GM20431 (cell line): Measurements from ENCODE around the gene INSRR.

Source experiments
- in situ Hi-C: fragments of 300-500 bp; cut with MseI, MboI; formaldehyde crosslinking; loops from one replicate; pipeline ENCODE4 v1.15.0; 2020; ENCODE audit warnings: low sequenced_read_pairs; ENCODE audit not compliant: unreplicated experiment

Gene INSRR

GRCh38 chr1:156858959-156859522 is at the start of gene INSRR:
INSRR (minus strand) TSS chr1:156859117; CDS start chr1:156858621, 496 bp downstream.
- in situ Hi-C loops: no loop called here

DNA sequence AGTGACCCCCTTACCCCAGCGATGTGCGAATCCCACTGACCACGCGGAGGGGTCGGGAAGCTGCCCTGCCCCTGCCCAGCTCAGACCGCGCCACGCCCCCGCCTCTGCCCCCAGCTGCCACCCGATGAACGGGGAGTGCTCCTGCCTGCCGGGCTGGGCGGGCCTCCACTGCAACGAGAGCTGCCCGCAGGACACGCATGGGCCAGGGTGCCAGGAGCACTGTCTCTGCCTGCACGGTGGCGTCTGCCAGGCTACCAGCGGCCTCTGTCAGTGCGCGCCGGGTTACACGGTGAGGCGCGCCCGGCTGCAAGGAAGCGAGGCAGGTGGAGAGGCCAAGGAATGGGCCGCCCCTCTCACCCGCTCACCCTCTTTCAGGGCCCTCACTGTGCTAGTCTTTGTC is 49.6 kb upstream of the INSRR start:
- in situ Hi-C loops: no loop called here

DNA sequence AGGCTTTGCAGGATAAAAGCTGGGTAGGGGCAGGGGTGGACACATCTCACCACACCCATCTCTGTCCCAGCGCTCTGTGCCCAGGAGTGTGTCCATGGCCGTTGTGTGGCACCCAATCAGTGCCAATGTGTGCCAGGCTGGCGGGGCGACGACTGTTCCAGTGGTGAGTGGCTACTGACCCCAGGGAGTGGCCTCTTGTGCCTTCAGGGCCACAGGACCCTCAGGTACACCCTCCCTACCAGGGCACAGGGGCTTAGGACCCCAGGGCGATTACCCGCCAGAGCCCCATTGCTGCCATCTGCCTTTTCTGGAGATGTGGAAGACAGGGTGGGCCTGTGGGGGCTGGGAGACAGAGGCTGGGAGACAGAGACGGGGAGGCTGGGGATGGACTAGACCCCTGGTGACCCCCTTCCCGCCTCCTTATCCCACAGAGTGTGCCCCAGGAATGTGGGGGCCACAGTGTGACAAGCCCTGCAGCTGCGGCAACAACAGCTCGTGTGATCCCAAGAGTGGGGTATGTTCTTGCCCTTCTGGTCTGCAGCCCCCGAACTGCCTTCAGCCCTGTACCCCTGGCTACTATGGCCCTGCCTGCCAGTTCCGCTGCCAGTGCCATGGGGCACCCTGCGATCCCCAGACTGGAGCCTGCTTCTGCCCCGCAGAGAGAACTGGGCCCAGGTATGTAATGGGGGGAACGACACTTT is 47.4 kb upstream of the INSRR start:
- in situ Hi-C loops: no loop called here

DNA sequence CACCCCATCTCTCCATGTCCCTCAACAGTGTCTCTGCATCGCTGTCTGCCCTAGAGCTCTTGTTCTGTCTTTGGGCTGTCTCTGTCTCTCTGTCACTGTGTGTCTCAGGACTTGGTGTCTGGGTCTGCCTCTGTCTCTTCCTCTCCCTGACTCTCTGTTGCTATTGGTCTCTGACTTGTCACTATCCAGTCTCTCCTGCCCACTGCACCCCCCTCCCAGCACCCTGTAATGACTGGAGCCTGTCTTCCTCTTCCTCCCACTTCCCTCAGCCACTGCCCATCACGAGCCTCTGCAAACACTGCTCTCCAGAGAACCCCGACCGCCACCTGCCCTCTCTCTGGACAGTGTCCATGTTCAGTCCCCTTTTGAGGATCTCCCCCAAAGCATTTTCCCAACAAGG is 46.7 kb upstream of the INSRR start:
- in situ Hi-C loops: no loop called here

GRCh38 chr1:156905176-156905575 is 46.3 kb upstream of the INSRR start:
- in situ Hi-C loops: no loop called here

DNA sequence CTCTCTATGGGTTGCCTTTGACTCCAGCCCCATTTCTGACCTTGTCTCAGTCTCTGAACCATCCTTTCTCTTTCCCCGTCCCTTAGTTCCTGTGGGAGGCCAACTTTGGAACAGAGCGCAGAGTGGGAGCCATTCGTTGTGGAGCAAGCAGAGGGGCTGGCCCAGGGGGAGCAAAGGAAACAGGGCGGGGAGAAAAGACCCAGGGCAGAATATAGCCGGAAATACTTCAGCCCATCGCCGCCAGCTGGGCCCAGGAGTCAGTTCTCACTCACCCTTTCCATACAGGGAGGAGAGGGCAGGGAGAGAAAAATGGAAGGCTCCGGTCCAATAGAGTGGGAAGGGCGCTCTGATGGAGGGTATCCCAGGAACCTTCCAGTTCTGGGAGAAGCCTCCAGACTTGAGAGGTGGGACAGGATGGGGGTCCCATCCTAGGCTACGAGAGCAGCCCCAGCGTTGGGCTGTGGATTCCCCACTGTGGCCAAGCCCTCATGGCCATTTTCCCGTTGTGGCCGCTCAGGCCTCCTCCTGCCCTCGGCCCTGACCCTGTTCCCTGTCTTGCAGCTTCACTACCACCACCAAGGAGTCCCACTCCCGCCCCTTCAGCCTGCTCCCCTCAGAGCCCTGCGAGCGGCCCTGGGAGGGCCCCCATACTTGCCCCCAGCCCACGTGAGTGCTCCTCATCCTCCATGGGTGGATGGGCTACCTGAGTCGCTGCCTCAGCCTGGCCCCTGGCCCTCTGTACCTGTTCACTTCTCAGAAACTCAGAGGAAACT is 45.5 kb upstream of the INSRR start:
- in situ Hi-C loops: no loop called here

DNA sequence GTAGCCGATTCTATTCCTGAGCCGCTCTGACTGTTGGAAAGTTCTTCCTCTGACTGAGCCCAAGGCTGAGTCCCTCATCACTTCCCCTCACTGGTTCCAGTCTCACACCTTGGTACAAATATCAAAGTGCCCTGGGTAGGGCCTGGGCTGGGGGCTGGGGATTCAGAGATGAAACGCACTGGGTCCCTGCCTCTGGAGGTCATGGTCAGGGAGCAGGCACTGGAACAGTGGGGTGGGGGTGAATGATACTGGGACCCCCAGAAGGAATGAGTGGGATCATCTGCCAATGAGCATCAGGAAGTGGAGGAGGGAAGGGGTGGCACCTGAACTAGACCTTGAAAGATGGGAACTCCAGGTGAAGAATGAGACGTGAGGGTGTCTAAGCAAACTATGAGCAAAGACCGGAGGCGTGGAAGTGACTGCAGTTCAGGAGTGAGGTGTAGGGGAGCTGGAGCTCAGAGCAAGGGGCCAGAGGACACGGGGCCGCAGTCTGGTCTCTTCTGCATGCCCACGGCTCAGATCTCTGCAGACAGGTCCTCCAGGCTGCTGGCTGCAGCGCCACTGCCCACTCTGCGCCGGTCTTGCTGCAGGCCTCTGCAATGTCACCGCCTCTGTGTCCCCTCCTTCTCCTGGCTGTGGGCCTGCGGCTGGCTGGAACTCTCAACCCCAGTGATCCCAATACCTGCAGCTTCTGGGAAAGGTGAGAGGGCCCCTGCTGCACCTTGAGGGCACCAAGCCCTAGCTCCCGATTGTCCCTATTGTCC is 44.6 kb upstream of the INSRR start:
- in situ Hi-C loops: no loop called here

DNA sequence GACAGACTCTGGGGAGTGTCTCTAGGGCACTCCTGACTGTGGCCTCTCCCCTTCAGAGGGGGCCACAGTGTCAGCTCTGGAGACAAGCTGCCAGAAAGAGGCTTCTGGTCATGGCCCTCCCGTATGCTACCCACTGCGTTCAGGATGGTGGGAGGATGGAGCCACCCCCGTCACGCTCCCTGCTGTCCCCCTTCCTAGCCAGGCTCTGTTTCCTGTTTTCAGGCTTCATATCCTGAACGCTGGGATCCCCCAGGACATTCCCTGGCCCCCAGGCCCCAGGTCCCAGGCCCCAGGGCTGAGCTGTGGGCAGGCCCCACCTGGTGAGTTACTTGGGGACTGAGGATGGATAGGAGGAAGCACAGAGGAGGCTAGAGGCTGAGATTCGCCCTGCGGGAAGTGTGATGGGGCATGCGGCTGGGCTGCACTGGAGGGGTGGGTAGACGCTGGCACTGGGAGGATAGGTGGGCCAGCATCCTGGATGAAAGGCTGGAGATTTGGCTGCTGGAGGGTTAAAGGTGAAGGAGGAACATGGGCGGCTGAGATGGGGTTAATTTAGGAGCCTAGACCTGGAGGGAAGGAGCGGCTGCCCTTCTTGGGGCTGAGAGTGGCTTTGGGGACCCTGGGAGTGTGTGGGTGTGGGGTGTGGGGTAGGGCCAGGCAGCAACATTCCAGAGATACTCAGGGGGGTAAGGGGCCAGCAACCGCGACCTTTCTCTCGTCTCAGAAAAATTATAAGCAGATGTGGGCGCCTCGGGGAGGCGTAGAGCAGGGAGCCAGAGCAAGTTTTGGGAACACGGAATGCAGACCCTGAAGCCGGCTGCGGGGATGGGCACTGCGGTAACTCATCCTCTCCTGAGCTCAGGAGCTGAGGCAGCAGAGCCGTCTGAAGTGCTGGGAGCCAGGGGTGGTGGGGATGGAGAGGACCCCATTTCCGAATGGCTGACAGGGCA is 43.3 kb upstream of the INSRR start:
- in situ Hi-C loops: no loop called here

DNA sequence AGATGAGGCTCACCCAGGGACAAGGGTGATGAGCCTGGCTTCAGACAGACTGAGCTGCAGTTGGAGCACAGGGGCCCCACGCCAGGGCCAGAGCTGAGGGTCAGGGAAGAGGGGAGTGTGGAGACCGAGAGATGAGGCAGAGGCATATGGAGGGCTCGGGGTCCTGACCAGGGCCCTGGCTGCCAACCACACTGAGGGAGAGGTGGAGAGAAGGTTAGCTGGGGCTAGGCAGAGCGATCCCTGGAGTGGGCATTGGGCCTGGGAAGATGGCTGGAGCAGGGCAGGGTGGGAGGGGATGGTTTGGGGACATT is 42.6 kb upstream of the INSRR start:
- in situ Hi-C loops: no loop called here

GRCh38 chr1:156900896-156901589 is 42.1 kb upstream of the INSRR start:
- in situ Hi-C loops: no loop called here

- in situ Hi-C loops: no loop called here
These were observed 41.2 kb upstream of the INSRR start for GRCh38 chr1:156899956-156900718.

DNA sequence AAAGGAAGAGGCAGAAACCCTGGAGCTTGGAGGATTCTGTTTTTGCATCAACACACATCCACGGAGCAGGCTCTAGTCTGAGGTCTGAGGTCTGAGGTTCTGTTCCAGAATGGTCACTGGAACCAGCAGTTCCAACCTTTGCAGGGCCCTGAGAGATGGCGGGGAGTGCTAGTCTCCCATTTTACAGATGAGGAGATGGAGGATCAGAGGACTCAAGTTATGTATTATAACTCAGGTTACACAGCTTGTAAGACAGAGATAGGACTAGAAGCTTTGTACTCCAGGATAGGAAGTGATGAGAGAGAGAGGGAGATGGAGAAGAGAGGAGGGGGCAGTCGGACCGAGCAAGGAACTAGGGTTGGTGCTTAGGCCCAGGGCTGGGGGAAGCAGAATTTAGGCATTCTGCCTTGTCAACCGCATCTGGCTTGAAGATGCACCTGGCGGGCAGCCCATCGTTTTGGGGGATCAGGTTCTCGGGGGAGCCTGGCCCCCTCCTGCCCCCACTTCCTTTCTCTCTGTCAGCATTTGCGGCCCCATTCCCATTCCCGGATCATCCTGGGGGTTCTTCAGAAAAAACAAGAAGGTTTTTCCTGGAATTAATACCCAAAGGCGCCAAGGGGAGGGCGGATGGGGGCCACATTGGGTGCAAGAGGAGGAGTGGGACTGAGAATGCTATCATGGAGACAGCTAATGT is 40.2 kb upstream of the INSRR start:
- in situ Hi-C loops: no loop called here

DNA sequence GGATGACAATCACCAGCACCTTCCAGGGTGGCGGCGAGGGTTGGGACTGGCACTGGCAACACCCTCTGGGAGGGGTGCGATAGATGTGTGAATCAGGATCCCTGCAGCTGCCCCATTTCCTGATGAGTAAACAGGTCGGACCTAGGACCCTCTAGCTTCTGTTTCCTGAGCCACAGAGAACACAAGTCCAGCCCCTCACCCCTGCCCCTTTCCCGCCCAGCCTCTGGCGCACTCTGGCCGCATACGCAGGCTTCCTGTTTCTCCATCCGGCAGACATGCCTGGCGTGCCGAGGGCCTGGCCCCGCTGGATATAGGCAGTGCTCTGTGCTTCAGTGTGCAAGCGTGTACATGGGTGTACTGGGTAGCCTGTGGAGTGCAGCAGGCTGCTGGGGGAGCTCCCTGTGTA is 39.2 kb upstream of the INSRR start:
- in situ Hi-C loops: no loop called here

DNA sequence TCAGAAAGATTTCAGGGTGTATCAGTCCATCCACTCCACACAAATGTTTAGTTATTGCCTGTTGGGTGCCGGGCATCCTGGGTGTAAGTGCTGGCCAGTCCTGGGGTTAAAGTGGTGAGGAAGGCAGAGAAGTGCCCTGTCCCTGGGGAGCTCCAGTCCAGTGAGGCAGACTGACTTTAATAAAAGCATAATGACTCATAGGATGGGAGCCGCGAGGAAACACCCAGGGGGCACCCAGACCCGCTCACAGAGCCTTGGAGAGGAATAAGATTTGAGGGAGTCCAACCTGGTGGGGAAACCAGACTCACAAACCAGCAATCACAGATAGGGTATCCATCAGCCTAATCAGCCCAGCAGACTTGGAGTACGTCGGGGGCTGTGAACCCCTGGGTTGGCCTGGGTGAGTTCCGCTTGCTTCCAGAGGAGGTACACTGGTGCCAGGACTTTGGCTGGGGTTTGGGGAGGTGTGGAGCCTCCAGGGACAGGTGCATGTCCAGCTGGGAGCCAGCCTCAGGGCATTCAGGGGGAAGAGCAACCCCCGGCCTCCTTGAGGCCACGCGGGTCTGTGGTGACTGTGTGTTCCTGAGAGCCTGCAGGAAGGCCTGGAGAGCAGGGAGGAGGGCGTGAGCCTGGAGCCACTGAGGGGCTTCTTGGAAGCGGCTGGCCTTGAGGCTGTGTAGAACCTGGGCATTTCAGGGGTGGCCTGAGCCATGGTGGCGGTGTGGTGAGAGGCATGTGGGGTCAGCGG is 38.3 kb upstream of the INSRR start:
- in situ Hi-C loops: no loop called here

- in situ Hi-C loops: no loop called here
These were observed 37.6 kb upstream of the INSRR start for GRCh38 chr1:156896490-156897033.

GRCh38 chr1:156895927-156896326 is 37.0 kb upstream of the INSRR start:
- in situ Hi-C loops: no loop called here

GRCh38 chr1:156895455-156895812 is 36.5 kb upstream of the INSRR start:
- in situ Hi-C loops: no loop called here
